HG02981 (cell line): ENCODE measurements around the gene GRIN3B.

ENCODE experiments used
- ATAC-seq: cut with Tn5 transposase; IDR thresholded peaks from one replicate; pipeline ENCODE4 v1.9.1; 2021; ENCODE audit warnings: mild to moderate bottlenecking, moderate library complexity; ENCODE audit not compliant: unreplicated experiment

Gene GRIN3B

DNA sequence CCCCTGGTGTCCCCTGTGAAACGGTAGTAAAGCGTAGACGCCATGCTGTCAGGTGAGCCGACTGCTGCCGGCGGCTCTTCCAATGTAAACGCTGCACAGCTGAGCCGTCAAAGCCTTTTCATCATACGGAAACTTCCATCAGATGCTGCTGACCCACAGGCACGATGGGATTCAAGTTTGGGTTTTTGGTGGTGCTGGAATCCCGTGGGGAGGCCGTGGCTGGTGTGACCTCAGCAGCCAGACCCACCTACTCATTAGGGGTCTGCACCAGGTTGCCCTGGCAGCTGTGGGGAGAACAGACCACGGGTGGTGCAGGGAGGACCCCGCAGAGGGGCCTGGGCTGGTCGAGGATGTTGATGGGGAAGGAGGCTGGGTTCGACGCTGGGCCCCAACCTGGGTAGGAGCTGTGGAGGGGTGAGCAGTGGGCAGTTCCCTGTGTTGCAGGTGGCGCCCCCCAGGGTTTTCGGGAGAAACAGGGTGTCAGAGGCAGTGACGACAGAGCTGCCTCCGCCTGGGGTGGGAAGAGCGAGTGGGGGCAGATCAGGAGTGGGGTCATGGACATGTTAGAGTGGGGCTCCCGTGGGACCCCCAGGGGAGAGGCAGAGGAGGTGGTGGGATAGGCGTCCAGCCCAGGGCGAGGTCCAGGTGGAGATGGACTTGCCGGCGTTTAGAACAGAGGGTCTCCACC, 6.6 kb downstream of the GRIN3B start:
- no peak for ATAC-seq

DNA sequence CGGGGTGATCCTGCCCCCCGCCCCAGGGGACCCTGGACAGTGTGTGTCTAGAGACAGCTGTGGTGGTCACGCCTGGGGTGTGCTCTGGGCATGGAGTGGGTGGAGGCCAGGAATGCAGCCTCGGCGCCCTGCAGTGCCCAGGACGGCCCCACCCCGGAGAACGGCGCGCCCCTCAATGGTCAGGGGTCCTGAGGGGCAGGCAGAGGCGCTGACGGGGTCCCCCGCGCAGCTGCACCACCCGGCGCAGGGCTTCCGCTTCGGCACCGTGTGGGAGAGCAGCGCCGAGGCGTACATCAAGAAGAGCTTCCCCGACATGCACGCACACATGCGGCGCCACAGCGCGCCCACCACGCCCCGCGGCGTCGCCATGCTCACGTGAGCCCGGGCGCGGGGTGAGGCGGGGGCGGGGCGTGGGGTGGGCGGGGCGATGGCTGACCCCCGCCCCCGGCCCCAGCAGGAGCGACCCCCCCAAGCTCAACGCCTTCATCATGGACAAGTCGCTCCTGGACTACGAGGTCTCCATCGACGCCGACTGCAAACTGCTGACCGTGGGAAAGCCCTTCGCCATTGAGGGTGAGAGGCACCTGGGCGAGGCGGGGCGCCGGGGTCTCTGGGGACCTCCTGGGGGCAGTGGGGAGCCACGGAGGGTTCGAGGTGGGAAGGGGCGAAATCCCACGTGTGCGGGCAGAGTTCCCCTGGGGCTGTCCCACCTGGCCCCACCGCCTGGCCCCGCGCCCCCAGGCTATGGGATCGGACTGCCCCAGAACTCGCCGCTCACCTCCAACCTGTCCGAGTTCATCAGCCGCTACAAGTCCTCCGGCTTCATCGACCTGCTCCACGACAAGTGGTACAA, 7.4 kb downstream of the GRIN3B start:
- ATAC-seq: no peak

DNA sequence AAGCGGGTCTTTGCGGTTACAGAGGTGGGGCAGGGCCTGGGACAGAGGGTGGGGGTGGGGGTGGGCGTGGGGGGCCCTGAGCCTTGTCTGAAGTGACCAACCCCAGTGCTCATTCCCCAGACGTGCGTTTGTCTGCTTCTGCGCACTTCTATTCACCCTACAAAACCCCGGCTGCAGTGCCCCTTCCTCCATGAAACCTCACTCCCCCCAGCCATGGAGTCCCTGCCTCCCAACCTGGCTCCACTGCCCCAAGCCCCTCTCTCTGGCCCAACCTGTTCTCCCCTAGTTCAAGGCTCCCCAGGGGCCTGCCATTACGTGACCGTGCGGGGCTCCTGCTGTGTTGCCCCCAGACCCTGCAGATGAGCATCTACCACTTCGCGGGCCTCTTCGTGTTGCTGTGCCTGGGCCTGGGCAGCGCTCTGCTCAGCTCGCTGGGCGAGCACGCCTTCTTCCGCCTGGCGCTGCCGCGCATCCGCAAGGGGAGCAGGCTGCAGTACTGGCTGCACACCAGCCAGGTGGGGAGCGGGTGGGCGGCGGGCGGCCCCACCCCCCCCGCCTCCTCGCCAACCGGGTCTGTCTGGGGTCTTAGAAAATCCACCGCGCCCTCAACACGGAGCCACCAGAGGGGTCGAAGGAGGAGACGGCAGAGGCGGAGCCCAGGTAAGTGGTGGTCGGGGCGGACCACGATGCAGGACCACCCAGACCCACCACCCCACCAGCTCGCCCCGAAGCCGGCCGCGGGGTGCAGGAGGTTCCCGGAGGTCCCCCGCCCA, 8.2 kb downstream of the GRIN3B start:
- no peak for ATAC-seq

DNA sequence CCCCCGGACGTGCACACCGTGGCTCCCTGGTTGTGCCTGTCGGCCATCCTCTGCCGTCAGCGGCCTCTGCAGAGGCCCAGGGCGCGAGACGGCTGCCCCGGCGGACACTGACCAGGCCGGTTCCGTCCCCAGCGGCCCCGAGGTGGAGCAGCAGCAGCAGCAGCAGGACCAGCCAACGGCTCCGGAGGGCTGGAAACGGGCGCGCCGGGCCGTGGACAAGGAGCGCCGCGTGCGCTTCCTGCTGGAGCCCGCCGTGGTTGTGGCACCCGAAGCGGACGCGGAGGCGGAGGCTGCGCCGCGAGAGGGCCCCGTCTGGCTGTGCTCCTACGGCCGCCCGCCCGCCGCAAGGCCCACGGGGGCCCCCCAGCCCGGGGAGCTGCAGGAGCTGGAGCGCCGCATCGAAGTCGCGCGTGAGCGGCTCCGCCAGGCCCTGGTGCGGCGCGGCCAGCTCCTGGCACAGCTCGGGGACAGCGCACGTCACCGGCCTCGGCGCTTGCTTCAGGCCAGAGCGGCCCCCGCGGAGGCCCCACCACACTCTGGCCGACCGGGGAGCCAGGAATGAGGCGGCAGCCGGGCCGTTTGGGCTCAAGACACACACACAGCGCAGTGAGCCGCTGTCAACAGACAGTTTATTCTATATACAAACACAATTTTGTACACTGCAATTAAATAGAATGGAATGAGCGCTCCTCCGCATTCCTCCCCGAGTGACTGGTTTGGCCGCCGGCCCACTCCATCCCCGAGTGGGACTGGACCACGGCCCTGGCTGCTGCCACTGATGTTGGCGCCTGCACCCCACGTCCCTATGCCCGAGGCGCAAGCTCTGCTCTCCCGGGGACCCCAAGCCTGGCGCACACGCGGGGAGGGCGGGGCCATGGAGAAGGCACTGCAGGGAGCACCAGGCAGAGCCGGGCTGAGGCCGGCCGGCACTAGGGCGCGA, 9.1 kb downstream of the GRIN3B start:
- ATAC-seq: no peak

DNA sequence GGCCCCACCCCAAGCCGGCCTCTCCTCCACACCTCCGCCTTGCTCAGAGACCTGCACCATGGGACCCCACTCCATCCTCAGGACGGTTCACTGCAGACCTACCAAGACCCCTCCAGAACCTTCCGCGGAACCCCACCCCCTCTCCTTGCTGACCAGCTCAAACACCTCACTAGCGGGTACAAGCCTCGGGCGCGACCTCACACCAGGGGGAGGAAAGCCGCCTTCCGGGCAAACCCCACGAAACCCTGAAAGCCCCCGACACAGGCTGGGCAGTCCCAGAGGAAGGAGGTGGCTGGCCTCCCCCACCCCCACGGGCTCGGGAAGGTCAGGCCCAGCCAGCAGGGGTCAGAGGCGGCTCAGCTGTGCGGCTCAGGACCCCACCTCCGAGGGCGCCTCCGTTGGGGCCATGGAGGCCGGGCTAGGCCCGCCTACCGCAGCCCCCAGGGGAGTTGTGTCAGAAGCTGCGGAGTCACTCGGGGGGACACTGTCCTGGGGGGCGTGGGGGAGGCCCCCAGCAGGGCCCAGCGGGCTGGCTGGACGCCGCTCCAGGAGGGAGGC, 9.8 kb downstream of the GRIN3B start:
- no peak for ATAC-seq

DNA sequence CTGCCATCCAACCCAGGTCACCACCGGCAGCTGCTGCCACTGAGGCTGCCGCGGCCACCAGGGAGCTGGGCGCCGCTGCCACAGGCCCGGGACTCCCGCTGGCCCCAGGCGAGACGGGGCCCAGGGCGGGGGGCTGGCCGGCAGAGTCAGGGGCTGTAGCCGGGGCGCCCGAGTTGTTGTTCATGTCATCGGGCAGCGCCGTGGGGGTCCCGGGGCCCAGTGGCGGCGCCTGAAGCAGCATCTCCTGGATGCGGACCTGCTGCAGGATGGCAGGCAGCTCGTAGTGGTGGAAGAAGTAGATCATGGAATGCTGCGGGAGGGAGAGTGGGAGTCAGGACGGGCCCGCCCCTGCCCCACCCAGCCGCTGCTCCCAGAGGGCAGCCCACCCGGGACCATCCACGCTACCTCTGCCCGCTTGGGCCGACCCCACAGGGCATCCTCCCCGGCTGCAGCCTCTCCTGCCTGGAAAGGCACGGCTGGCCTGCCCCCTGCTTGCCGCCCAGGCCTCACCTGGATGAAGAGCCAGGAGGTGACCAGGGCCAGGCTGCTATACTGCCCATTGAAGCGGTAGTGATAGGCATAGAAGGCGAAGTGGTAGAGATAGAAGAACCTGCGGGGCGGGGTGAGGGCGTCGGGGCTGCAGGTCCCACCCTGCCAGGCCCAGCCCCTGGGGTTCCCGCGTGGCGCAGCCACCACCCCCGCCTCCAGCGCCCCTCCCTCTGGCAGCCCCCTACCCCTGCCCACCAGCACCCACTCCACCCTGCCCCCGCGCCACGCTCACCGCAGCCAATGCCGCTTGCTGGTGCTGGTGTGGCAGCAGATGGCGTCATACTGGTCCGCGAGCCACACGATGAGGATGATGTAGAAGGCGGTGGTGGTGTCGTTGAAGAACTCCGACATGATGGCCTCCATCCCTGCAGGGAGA, 10.6 kb downstream of the GRIN3B start:
- no peak for ATAC-seq

DNA sequence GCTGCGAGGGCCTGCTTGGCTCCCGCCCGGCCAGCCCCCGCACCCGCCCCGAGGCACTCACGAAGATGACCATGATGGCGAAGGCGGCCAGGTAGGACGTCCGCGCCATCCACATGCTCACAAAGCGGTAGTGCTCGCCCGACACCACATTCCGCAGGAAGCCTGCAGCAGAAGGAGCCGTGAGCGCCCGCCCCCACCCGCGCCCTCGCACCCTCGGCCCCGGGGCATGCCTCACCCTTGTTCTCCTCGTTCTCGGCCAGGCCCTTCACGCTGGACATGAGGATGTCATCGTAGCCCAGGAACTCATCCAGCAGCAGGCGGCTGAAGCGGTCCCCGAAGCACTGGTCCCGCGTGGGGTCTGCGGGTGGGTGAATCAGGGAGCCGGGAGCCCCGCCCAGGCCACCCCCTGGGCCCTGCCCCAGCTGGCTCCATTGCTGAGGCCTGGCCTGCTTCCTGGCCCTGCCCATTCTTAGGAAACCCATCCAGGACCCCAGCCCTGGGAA, 11.7 kb downstream of the GRIN3B start:
- ATAC-seq: no peak

DNA sequence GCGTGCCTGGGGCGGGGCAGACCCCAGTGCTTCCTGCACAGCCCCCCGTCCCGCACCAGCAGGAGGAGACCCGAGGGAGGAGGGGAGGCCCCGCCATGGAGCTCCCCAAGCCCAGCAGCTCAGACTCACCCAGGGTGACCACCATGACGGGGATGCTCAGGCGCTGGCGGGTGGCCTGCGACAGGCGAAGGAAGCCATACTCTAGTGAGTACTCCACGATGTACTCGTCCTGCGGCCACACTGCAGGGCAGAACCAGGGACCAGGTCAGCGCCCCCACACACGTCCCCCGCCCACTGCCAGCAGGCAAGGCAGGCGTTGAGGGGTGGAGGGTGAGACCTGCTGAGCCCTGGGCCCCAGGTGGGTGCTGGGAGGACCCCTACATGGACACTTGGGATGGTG, 12.1 kb downstream of the GRIN3B start:
- ATAC-seq: no peak

DNA sequence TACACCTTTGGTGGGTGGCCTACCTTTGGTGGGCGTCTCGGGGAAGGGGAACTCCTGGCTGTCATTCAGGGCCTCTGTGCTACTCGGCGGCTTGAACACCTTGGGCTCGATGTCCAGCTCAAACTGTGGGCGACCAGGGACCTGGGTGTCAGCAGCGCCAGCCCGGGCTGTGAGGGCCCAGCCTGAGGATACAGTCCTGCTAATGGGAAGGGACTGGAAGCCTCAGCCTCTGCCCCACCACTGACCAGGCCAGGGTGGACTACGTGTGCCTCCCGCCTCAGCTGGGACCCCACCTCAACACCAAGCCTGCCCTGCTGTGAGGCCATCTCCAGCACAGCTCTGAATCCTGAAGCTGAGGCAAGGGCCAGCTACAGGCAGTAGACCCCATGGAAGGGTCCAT, 13.0 kb downstream of the GRIN3B start:
- no peak for ATAC-seq

DNA sequence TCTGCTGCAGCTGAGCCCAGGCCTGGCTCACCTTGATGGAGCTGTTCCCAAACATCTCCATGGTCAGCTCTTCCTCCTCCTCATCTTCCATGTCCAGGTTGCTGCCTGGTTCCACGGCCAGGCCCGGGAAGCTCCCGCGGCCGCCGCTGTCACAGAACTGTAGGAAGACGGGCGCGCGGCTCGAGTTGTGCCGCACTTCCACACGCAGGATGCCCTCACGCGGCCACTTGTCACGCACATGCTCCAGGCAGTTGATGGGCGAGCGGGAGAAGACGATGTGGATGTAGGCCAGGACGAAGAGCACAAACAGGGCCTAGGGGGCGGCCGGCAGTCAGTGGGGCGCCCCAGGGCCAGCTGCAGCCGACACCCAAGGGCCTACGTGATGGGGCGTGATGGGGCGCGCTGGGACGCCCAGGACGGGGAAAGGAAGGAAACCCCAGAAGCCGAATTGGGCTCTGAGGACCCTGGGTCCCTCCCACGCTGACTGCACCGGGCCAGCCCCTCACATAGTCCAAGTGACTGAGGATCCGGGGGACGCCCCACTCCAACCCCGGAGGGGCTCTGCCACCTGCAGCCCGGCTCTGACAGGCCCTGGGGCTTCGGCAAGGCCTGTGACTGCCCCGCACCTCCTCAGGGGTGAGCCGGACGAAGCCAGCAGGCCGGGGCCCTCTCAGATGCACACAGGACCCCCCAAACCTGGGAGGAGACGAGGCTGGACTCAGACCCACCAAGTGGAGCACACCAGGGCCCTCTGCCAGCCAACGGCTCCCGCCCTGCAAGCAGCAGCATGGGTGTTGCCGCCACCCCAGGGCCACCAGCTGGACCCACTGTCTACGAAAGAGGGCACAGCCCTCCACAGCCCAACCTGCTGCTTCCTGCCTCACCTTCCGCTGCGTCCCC, 14.2 kb downstream of the GRIN3B start:
- no peak for ATAC-seq

DNA sequence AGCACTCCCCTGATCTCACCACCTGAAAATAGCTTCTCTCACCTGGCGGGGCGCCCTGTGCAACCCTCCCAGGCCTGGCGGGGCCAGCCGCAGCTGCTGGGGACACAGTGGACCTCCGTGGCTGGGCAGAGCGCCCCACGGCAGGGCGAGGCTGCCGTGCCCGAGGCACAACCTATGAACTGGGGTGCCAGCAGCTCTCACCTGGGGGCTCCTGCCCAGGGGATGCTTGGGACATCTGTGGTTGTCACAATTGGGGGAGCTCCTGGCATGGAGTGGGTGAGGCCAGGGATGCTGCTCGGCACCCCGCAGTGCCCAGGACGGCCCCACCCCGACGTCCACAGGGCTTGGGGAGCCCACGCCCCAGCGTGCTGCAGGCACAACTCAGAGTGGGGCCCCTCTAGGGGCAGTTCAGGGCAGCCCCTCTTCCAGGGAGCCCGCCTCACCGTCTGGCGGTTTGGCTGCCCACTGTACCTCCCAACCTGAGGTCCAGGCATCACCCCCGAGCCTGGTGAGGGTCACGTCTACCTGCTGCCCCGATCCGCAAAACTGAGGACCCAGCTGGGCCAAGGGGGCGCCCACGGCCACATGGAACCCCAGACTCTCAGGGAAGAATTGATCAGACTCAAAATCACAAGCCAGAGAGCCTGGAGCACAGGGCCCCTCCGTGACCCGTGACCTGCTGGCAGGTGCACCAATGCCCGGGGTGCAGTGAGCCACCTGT, 15.0 kb downstream of the GRIN3B start:
- ATAC-seq: no peak

DNA sequence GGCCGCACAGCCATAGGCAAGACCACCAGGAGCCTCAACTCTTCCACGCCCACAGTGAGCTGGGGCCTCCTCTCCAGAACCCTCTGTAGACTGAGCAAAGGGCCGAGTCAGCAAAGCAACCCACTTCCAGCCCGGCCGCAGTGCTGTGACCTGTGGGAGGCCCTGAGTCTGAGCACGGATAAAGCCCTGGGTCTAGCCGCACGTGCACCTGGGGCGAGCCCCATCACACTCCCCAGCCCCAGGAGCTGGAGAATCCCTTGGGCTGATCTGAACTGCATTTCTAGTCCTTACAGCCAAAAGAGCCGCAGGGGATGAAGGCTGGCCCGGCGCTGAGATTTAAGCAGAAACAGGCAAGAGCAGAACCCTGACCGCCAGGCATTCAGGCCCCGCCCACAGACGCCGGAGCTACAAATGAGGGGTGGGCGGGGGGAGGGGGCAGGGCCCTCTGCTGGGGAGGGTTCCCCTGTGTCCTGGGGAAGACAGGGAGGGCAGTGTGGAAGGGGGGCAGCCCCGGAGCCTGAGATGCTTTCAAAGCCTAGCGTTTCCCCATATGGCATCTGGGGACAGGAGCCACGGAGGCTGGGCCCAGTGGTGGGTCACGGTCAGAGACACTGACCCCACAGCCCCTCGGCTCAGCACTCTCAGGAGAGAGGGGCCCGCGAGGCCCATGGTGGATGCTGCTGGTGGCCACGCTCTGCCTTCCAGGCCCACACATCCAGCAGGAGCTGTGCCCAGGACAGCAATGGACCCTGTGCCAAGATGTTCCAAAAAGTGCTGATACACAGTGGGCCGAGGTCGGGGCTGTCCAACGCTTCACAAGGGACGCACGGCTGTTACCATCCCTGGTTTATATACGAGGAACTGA, 15.8 kb downstream of the GRIN3B start:
- ATAC-seq: no peak

DNA sequence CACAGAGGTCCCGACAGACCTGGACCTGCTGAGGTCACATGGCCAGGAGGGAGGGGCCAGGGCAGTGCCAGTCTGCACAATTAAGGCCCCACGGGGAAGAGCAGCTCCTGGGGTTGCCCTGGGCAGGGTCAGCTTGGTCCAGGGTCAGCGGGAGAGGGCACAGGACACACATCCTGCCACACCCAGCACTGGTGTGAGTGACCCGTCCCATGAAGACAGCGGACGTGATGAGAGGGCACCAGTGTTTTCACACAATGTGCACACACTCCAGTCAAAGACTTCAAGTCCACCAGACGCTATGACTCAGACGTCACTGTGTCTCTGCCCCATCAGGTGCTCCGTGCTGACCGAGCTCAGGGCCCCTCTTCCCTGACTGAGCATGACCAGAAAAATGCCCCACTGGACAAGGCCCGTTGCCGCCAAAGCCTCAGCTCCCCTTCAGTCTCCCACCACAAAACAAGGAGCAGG, 16.5 kb downstream of the GRIN3B start:
- ATAC-seq: no peak

DNA sequence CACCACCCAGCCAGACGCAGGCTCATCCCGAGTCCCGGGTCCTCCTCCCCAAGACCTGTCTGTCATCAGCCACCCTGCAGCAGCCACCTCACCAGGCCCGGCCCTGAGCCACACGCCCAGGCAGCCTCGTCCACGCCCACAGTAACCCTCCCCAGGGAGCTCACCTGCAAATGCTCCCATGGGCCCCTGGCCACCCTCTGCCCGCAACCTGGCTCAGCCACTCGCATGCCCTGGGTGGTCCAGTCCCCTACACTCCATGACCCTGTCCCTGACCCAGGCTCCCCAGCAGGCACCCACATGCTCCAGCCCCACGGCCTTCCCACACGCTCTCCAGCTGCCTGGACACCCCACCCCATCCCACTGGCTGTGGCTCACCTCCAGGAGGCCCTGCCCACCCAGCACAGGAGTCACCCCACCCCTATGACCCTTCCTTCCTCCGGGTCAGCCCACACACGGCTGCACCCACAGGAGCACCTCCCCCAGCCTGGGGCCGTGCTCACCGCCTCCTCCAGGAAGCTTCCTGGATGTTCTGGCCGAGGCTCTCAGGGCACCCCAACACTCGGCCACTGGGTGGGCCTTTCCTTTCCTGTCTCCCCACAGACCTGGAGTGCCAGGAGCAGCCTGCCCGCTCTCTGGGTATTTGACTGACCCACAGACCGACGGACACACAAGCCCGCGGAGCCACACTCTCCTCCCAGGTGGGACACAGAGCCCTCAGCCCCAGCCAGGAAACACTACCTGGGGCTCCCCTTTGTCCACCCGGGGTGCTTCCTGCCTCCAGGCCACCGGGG, 17.1 kb downstream of the GRIN3B start:
- no peak for ATAC-seq

DNA sequence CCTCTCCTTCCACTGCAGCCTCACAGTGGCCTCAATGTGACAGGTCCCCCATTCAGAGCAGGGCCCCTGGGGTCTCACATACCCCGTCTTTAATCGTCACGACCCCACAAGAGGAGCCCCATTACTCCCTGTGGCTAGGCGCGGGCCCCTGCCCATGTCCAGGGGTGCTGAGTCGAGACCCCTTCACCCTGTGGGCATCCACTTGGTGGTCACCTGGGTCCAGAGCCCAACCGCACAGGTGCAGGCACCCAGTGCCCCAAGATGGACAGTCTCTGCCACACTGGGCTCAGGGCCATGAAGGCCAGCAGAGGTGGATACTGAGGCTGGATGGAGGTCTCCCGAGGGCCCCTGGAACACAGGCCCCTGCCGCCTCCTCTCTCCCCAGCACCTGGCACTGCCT, 17.7 kb downstream of the GRIN3B start:
- no peak for ATAC-seq
